Measurements from ENCODE around the gene ADCY9.

The ADCY9 gene

GRCh38 chr16:3912897-3913296 lies 203.3 kb downstream of the ADCY9 start:
- DNase-seq (ENCODE audit: low read depth in 2 of 2) = no peak

Data from stimulated activated CD8-positive, alpha-beta memory T cell treated with anti-CD3 and anti-CD28 coated beads, Interleukin-15, amount 100 ng/mL, for 4 hours (primary cell).